RWPE2 (cell line): ENCODE data around the gene INF2.
A peak's percentile ranks its signal among the peaks of the same experiment; 100 is the strongest.

ENCODE experiments used
- ATAC-seq: fragments of 200-7000 bp; cut with Tn5 transposase; 3 replicates; pipeline ENCODE4 v1.9.1; 2021; ENCODE audit warnings: low read depth
- DNase-seq: peaks from one replicate; pipeline ENCODE4 v3.0.0-alpha.2; 2020; ENCODE audit warnings: low spot score
- H3K27ac ChIP-seq: fragments of 450-650 bp; 2 replicates; pipeline ENCODE4 v1.5.1; 2017; ENCODE audit warnings: mild to moderate bottlenecking; ENCODE audit not compliant: poor library complexity, severe bottlenecking
- H3K27me3 ChIP-seq: fragments of 250-450 bp; sonication (Bioruptor Pico); 2 replicates; pipeline ENCODE4 v1.5.1; 2021; ENCODE audit warnings: mild to moderate bottlenecking, moderate library complexity; ENCODE audit not compliant: insufficient read depth, poor library complexity, severe bottlenecking
- H3K36me3 ChIP-seq: fragments of 250-450 bp; sonication (Bioruptor Pico); 2 replicates; pipeline ENCODE4 v1.5.1; 2020; ENCODE audit warnings: low read depth, mild to moderate bottlenecking, moderate library complexity
- H3K4me1 ChIP-seq: fragments of 250-450 bp; sonication (Bioruptor Pico); 2 replicates; pipeline ENCODE4 v1.5.1; 2021; ENCODE audit warnings: mild to moderate bottlenecking, moderate library complexity; ENCODE audit not compliant: insufficient read depth, poor library complexity, severe bottlenecking
- H3K4me3 ChIP-seq: fragments of 250-450 bp; sonication (Bioruptor Pico); 2 replicates; pipeline ENCODE4 v1.5.1; 2021; ENCODE audit warnings: mild to moderate bottlenecking, moderate library complexity; ENCODE audit not compliant: severe bottlenecking
- H3K9me3 ChIP-seq: fragments of 250-450 bp; sonication (Bioruptor Pico); 2 replicates; pipeline ENCODE4 v1.5.1; 2021; ENCODE audit warnings: mild to moderate bottlenecking, moderate library complexity; ENCODE audit not compliant: severe bottlenecking
- CTCF ChIP-seq: fragments of 450-650 bp; IDR thresholded peaks from one replicate; pipeline ENCODE4 v1.5.1; 2017; ENCODE audit warnings: mild to moderate bottlenecking, moderate library complexity; ENCODE audit not compliant: poor library complexity, severe bottlenecking

Gene INF2

DNA sequence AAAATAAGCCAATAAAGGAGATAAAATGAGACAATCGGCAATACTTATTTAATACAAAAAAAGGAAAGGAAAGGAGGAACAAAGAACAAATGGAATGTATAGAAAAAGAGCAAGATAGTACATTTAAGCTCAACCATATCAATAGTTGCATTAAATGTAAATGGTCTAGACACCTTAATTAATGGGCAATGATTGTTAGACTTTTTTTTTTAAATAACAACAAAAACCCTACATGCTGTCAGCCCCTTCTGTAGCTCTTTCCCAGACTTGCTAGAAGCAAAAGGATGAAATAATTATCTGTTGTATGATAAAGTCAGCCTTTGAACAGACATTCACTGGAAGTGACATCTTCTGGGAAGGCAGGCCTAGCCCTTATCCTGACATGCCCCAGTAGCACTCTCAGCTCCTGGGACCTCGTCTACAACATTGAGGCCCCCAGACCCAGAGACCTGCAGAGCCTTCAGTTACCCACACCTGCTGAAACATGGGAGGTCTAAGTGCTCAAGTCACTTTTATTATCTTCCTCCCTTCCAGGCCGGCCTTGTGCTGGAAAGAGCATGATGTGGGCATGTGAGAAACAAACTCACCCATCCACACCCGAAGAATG is 76.9 kb downstream of the INF2 start:
- no peak for DNase-seq
- H3K27me3 ChIP-seq = no peaks in the 10 kb centered on the region
- H3K36me3 ChIP-seq = peaks cover 7% of the 10 kb centered on the region
- no peak overlapping the region for H3K27ac ChIP-seq
- no peaks in the 10 kb centered on the region for H3K4me1 ChIP-seq
- ATAC-seq = no peak
- H3K4me3 ChIP-seq = no peak overlapping the region
- H3K9me3 ChIP-seq = peaks cover 6% of the 10 kb centered on the region
- no peak for TF ChIP-seq CTCF

GRCh38 chr14:104766863-104767633 is 77.6 kb downstream of the INF2 start:
- Histone ChIP-seq H3K4me3 (no peak overlapping the region), H3K4me1 (no peaks in the 10 kb centered on the region), H3K27ac (no peak overlapping the region), H3K27me3 (no peaks in the 10 kb centered on the region), H3K9me3 (peaks cover 6% of the 10 kb centered on the region), H3K36me3 (peaks cover 14% of the 10 kb centered on the region)
- no peak for TF ChIP-seq CTCF
- no peak for DNase-seq
- ATAC-seq = no peak

- no peak overlapping the region for H3K27ac ChIP-seq
- DNase-seq (no peak), ATAC-seq (no peak)
- peaks cover 6% of the 10 kb centered on the region for H3K9me3 ChIP-seq
- TF ChIP-seq CTCF = no peak
- H3K4me1 ChIP-seq = no peaks in the 10 kb centered on the region
- no peak overlapping the region for H3K4me3 ChIP-seq
- peaks cover 20% of the 10 kb centered on the region for H3K36me3 ChIP-seq
- no peaks in the 10 kb centered on the region for H3K27me3 ChIP-seq
These were observed 78.2 kb downstream of the INF2 start for GRCh38 chr14:104767634-104767918.

DNA sequence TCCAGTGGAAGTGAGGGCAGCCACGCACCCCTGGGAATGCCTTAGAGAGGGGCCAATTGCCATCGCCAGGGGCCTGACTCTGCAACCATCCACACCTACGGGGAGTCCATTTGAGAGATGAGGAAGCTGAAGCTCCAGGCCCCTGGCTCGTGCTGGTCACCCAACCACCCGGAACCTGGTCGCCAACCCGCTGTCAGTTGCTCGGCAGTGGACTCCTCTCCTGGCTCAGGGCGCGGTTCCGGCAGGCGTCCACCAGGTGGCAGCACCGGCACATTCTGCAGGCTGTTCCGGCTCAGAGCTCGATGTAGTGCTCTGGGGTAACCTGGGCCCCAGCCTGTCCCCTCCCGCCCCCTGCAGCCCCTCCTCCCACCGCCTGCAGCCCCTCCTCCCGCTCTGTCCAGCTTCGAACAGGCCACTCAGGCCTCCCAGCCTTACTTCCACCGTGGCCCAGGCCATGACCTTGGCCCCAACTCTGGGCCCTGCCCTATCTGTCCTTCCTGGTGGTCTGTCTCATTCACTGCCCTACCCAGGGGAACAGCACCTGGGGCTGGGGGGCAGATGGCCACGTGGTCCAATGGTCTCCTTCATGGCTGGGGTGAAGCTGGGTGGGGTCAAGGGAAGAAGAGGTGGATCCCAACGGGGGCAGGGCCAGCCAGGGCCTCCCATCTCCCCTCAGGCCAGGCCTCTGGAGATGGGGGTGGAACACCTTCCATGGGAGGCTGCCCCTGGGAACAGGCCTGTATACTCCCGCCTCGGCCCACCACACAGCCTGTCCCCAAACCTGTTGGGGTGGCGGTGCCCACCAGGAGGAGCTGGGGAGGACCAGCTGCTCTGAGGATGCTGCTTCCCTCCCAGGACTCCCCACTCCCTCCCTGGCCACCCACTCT is 79.3 kb downstream of the INF2 start:
- peak; percentile 87 for ATAC-seq
- no peak overlapping the region for H3K4me3 ChIP-seq
- no peaks in the 10 kb centered on the region for H3K27me3 ChIP-seq
- peaks cover 6% of the 10 kb centered on the region for H3K9me3 ChIP-seq
- TF ChIP-seq CTCF = peak; percentile 98
- peaks cover 30% of the 10 kb centered on the region for H3K36me3 ChIP-seq
- no peak for DNase-seq
- H3K27ac ChIP-seq = no peak overlapping the region
- no peaks in the 10 kb centered on the region for H3K4me1 ChIP-seq
